HL-60 (cell line): ENCODE results near the gene ZBED4.
A peak's percentile ranks its signal among the peaks of the same experiment; 100 is the strongest.

Source experiments
- DNase-seq, 2 experiments: peaks; one replicate each; pipeline ENCODE4 v3.0.0-alpha.2; 2010 to 2020; ENCODE audit warnings: low read depth in 1 of 2, low spot score in 1 of 2
- H3K27ac ChIP-seq: fragments of 250-450 bp; sonication (Bioruptor Pico); replicated peaks from 2 replicates; pipeline ENCODE4 v1.5.1; 2020; ENCODE audit warnings: mild to moderate bottlenecking, moderate library complexity
- H3K27me3 ChIP-seq: fragments of 250-450 bp; sonication (Bioruptor Pico); 2 replicates; pipeline ENCODE4 v1.5.1; 2021; ENCODE audit warnings: mild to moderate bottlenecking, moderate library complexity; ENCODE audit not compliant: insufficient read depth, poor library complexity, severe bottlenecking
- H3K4me3 ChIP-seq: replicated peaks from 2 replicates; pipeline ENCODE4 v1.5.1; 2011; ENCODE audit warnings: mild to moderate bottlenecking, control low read depth, low read length; ENCODE audit not compliant: insufficient read depth
- GABPA ChIP-seq: IDR thresholded peaks from 2 replicates; pipeline ENCODE4 v1.6.1; 2012; ENCODE audit warnings: low read depth
- POLR2AphosphoS5 ChIP-seq: IDR thresholded peaks from 2 replicates; pipeline ENCODE4 v1.6.1; 2012; ENCODE audit warnings: low read depth
- REST ChIP-seq: IDR thresholded peaks from 2 replicates; pipeline ENCODE4 v1.6.1; 2012; ENCODE audit warnings: low read depth; ENCODE audit not compliant: insufficient replicate concordance
- SPI1 ChIP-seq: IDR thresholded peaks from 2 replicates; pipeline ENCODE4 v1.6.1; 2012; ENCODE audit warnings: low read depth, mild to moderate bottlenecking, borderline replicate concordance
- TF ChIP-seq, protein P1 (sequence below): IDR thresholded peaks from one replicate; pipeline ENCODE4 v1.5.1; 2011; ENCODE audit warnings: low read length, control low read depth, inconsistent platforms; ENCODE audit not compliant: insufficient read depth

Gene ZBED4

DNA sequence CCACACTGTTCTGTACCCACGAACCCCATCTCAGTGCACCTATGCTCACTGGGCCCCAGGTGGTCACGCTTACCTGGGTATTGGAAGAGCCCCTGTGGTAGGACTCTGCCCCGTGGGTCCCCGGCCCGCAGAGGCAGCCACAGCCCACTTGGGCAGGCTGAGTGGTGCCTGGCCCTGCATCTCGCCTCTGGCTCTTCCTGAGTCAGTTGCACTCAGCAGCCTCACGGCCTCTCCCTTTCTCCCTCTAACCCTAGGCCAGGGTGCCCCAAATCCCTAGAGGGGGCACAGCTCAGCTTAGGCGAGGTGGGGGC is 74.5 kb downstream of the ZBED4 start:
- Histone ChIP-seq H3K27ac (no peak overlapping the region), H3K27me3 (no peaks in the 10 kb centered on the region), H3K4me3 (no peak overlapping the region)
- TF ChIP-seq, protein P1, sequence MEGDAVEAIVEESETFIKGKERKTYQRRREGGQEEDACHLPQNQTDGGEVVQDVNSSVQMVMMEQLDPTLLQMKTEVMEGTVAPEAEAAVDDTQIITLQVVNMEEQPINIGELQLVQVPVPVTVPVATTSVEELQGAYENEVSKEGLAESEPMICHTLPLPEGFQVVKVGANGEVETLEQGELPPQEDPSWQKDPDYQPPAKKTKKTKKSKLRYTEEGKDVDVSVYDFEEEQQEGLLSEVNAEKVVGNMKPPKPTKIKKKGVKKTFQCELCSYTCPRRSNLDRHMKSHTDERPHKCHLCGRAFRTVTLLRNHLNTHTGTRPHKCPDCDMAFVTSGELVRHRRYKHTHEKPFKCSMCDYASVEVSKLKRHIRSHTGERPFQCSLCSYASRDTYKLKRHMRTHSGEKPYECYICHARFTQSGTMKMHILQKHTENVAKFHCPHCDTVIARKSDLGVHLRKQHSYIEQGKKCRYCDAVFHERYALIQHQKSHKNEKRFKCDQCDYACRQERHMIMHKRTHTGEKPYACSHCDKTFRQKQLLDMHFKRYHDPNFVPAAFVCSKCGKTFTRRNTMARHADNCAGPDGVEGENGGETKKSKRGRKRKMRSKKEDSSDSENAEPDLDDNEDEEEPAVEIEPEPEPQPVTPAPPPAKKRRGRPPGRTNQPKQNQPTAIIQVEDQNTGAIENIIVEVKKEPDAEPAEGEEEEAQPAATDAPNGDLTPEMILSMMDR = no peak
- no peak for TF ChIP-seq SPI1
- TF ChIP-seq REST = no peak
- no peak for TF ChIP-seq POLR2AphosphoS5
- no peak for TF ChIP-seq GABPA
- DNase-seq = no peak

DNA sequence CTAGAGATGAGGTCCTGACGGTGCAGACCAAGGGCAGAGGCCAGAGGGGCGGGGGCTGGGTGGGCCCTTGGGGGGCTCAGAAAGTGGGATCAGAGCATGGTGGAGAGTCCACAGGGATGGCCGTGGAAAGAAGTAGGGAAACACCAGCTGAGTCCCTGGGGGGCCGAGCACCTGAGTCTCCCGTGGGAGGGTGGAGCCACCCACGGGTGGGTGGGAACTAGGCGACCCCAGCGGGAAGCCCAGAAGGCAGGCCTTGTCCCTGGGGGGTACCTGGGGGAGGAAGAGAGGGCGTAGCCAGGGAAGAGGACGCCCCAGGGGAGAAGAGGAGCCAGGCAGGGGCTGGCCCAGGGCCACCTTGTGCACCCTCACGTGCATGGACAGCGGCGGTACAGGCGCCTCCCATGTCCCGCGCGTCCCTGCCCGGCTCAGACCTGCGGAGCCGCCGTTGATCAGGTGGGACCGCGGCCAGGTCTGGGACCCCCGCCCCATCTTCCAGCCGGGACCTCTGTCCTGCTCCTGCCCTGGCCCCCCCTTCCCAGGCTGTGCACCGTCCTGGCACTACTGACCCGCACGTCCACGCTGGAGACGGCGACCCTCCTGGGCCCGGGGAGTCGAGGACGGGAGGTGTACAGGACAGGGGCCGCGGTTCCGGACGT is 75.0 kb downstream of the ZBED4 start:
- TF ChIP-seq REST (no peak), GABPA (no peak), SPI1 (no peak), POLR2AphosphoS5 (no peak)
- TF ChIP-seq, protein P1 = no peak
- Histone ChIP-seq H3K4me3 (no peak overlapping the region), H3K27ac (no peak overlapping the region), H3K27me3 (no peaks in the 10 kb centered on the region)
- DNase-seq = no peak

DNA sequence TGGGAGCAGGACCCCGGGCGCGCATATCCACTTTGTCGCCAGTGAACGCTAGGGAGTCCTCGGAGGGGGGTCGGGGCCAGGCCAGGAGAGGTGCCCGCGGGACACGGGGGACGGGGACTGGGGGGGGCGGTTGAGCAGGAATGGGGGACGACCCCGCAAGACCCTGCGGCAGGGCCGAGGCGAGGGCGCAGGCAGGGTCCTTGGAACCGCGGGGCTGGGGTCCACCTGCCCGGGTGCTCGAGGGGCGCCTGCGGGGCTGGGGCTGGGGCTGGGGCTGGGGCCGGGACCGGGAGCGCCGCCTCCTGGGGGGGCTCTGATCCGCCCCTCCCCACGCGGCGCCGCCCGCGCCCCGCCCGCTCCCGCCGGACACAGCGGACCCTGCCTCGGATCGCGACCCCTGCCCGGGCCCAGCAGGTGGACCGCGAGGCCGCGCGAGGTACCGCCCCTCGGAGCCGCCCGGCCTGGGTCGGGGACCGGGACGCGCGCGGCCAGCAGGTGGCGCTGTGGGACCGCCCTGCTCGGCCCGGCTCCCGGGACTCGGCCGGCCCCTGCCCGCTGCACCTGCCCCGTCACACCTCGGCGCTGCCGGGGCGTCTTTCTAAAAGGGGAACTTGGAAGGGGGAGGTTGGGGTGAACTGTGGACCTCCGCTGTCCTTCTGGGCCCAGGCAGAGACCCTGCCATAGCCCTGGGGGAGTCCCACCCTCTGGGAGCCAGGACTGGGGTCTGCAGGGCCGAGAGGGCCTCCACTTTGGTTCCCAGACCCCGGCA is 75.8 kb downstream of the ZBED4 start:
- Histone ChIP-seq H3K4me3 (no peak overlapping the region), H3K27ac (no peak overlapping the region), H3K27me3 (no peaks in the 10 kb centered on the region)
- TF ChIP-seq, protein P1 = peak; percentile 42
- no peak for TF ChIP-seq SPI1
- peak in 1 of 2 experiments; percentile 48 for DNase-seq
